NK-92 (cell line): Measurements from ENCODE around the gene SCYGR4.

Experiments used
- DNase-seq: peaks from one replicate; lab custom pipeline; 2025; ENCODE audit not compliant: unreplicated experiment; lab: John Stamatoyannopoulos, UW

Gene SCYGR4

DNA sequence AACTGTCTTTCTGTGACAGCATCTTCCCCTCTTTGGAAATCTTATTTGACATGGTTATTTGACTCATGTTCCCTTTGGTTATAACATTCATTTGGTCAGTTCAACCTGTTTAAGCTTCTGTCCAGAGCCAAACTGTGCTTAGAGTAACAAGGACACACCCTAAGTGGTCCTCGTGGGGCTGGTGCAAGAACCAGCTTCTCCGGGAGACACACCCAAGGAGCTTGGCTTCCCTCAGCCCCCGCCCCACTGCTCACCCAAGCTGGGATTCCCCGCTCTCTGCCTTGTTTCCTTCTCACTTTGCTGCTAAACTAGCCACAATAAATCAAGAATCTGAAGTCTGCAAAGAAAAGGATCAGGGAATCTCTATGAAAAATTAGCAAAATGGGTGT, 4.0 kb upstream of the SCYGR4 start:
- DNase-seq, result no peak

DNA sequence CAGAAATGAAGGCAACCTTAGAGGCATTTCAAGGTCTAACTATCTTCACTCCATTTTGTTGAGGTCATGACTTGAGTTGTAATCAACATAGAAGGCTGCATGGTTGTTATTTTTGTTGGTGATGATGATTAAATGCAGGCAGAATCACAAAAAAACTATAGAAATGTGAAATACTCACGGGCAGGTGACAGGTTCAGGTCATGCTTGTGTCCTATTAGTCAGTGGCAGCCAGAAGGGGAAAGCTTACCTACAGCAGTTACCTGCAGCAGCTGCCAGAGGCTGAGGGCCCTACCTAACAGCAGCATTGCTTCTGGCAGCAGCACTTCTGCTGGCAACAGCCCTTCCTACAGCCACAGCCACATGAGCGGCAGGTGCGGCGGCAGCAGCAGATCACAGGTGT, 3.1 kb upstream of the SCYGR4 start:
- DNase-seq, result no peak

GRCh38 chr2:227614740-227615139, 2.6 kb upstream of the SCYGR4 start, which contains the start of gene SCYGR3:
TSS of gene SCYGR3 (minus strand) at chr2:227614840. CDS start at chr2:227614840, 0 bp downstream.
- DNase-seq, result no peak

DNA sequence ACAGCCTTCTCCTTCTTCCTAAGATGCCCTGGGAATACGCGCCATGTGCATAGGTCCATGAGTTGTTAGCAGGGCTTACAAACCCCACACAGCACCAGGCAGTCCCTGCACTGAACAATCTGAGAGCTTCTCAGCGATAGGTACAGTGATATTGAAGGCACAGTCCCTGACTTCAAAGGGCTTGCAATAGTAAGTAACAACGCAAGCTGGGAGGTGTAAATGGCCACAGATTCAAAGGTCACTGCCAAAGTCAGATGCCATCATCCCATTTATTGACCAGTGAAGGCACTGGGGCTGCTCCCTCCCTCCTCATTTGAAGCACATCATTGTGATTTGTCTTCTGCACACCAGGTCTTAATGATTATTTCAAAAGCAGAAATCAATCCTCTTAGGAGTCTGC, 2.1 kb upstream of the SCYGR4 start:
- DNase-seq, result no peak

DNA sequence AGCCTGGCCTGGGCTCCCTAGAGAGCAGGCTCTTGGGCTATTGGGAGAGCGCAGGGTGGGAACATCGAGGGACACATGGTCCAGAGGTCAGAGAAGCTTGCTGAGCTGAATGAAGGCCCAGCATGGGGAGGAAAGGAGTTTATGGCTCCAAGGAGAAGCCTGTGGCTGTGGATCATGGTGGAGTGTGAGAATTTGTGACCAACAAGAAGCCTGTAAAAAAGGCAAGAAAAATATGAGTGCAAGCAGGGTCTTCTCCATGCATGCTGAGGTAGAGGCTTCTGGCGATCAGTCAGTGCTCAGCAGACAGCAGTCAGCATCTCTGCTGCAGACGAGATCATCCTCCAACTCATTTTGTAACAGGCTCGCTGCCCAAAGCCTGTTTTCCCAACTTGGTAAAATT, 1.4 kb upstream of the SCYGR4 start:
- DNase-seq, result no peak

DNA sequence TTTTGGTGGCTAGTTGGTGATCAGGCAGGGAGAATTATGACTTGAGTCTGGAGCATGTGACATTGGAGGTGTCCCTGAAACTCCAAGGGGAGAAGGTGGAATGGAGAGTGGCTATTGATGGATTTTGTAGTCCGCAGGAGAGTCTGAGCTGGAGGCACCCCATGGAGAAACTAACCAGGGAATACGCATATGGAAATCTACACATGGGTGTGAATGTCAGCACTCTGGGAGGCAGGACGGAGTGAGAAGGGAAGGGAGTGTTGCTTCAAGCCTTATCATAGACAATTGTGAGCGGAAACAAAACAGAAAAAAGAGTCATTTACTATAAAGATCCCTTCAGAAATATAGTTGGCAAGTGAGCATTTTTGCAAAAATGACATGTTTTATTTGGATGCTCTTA, 667 bp upstream of the SCYGR4 start:
- no peak for DNase-seq

DNA sequence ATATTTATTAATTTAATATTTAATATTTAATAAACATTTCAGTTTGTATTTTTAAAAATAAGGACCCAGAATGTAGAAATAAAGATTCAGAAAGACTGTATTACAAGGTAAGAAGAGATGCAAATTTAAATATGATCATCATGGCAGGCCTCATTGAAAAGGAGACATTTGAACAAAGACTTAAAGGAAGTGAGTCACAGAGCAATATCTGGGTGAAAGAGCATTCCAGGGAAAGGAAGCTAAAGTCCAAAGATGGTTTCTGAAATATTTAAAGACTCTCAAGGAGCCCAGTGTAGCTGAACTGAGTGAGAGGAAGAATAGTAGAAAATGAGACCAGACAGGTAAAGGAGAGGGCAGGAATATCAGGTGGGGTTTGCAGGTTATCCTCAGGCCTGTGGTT, 5.9 kb downstream of the SCYGR4 start:
- no peak for DNase-seq

GRCh38 chr2:227625420-227625819, 8.1 kb downstream of the SCYGR4 start:
- DNase-seq, result no peak

DNA sequence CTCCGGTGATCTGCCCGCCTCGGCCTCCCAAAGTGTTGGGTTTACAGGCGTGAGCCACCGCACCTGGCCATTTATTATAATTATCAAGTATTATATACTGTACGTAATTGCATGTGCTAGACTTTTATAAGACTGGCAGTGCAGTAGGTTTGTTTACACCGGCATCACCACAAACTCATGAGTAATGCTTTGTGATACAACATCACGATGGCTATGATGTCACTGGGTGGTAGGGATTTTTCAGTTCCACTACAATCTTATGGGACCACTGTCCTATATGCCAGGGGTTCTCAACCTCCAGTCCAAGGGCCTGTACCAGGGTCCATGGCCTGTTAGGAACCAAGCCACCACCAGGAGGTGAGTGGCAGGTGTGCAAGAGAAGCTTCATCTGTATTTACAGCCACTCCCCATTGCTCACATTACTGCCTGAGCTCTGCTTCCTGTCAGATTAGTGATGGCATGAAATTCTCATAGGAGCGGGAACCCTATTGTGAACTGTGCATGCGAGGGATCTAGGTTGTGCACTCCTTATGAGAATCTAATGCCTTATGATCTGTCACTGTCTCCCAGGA, 9.4 kb downstream of the SCYGR4 start:
- DNase-seq, result no peak

DNA sequence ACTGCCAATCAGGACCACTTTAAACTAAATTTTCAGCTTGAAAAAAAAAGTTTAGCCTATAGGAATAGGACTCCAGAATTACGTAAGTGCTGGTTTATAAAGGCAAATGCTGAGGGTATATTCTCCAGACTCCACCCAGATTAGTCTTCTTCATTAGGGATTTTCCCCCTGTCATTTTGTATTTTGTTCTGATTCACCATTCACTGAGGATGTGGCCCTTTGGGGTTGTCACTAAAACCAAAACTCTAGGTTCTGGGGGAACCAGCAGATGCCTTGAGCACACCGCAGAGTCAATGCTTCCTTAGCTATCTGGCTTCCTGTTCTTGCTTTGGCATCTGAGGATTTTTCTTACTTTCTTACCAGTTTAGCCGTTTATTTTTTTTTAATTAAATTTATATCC, 10.5 kb downstream of the SCYGR4 start:
- DNase-seq, result no peak

DNA sequence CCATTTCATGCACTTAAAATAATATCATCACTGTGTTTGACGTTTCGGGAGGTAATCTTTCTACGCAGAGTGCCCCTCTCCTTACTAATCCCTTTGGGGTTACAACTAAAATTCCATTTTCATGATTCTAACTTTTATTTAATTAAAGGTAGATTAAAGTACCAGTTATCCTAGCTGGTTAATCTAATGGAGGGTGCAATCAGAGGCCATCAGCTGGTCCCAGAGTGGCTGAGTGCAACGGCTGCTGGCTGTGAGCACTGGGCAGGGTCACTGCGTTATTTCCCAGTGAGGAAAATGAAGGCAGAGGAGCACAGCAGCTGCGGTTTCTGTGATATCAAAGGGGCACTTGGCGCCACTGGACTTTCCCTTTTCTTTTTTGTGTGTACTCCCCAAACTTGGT, 12.1 kb downstream of the SCYGR4 start:
- DNase-seq, result no peak

DNA sequence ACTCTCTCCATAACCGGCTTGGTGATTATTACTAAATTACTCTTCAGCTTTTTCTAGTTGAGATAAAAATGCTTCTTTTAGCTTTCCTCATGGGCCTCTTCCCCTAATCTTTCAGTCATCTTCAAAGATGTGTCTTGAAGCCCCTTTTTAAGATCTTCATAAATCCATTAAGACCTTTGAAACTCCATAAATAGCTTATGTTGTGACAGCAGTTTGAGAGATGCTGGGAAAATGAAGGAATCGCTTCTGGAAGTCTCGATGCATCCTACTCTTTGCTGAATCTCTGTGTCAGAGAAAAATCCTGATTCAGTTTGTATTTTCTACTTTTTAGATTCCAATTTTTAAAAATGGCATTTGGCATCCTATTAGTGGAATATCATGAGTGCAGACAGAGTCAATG, 13.0 kb downstream of the SCYGR4 start:
- no peak for DNase-seq

- DNase-seq, result no peak
Observed at GRCh38 chr2:227632827-227633226, 15.5 kb downstream of the SCYGR4 start.

DNA sequence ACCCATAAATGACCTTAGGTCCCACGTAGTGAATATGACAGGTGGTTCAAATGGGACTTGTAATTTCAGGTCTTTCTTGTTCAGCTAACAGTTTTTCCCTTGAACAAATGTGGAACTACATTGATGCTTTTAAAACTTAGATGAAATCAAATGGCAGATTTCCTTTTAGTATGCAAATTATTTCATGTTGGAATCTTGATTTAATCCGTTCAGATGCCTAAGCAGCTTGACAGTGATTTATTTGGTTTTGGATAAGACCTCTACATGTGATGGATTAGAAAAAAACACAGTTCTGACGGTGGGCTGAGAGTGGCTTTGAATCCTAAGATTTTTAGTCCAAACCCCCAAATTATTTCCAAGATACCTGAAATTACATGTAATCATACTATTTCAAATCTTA, 16.9 kb downstream of the SCYGR4 start:
- no peak for DNase-seq

GRCh38 chr2:227642656-227643055, 25.4 kb downstream of the SCYGR4 start:
- no peak for DNase-seq

DNA sequence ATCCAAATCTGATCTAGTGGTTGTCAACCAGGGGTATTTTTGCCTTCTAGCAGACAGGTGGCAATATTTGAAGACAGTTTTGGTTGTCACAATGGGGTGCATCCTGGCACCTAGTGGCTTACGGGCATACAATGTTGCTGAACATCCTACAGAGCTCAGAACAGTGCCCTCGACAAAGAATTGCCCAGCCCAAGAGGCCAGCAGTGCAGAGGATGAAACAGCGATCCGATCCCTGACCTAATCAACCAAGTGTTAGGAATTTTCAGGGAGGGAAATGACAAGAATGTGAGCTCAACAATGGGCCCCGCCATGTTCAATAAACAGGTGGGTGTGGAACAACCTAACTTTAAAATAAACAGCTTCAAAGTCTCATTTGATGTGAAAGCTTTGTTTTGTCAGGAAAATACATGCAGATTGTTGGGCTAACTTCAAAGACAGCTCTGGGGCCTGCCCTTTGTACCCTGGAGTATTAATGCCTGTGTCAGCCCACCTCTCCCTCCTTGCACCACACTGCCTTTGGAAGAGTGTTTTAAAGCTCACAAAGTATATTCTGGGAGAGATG, 26.8 kb downstream of the SCYGR4 start:
- DNase-seq, result no peak

- DNase-seq, result no peak
Observed at GRCh38 chr2:227653419-227653818, 36.1 kb downstream of the SCYGR4 start.

GRCh38 chr2:227654426-227654825, 37.1 kb downstream of the SCYGR4 start:
- no peak for DNase-seq

GRCh38 chr2:227655454-227655853, 38.2 kb downstream of the SCYGR4 start:
- no peak for DNase-seq

GRCh38 chr2:227657199-227657845, 40.0 kb downstream of the SCYGR4 start:
- DNase-seq, result no peak

GRCh38 chr2:227661025-227661649, 43.8 kb downstream of the SCYGR4 start:
- DNase-seq, result no peak

DNA sequence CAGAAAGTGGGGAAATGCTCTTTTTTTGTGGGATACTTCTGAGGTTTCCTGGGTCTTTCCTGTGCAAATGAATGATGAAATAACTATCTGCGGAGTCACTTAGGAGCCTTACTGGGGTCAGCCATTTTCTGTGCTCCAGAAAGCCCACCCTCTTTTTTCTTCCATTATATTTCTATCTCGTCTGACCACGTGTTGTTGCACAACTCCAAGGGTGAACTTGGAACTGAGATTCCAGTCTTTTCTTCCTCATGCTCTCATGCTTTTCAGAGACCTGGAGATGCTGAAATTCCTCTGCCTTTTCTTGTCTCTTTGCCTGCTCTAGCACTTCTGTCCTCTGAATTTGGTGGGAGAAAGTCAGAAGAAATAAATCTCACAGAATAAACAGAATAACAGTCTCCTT, 44.5 kb downstream of the SCYGR4 start:
- DNase-seq, result no peak
